Bone marrow (tissue), 2 donors: ENCODE results near the gene CAPG.

Experiments
- DNase-seq, 2 donors: peaks; one replicate each; lab custom pipeline; 2025; lab: John Stamatoyannopoulos, UW

The CAPG gene

GRCh38 chr2:85438201-85439024, 28.2 kb upstream of the CAPG start:
- DNase-seq: no peak

- DNase-seq: peak; percentile 75 to 84
Measured at GRCh38 chr2:85437488-85438200, 27.5 kb upstream of the CAPG start.

GRCh38 chr2:85436836-85437487, 26.8 kb upstream of the CAPG start:
- no peak for DNase-seq

- DNase-seq: no peak
Measured at GRCh38 chr2:85435981-85436835, 26.0 kb upstream of the CAPG start.

GRCh38 chr2:85435220-85435958, 25.2 kb upstream of the CAPG start:
- DNase-seq: no peak

GRCh38 chr2:85434696-85435095, 24.5 kb upstream of the CAPG start:
- peak in 1 of 2 donors; percentile 32 for DNase-seq

GRCh38 chr2:85433511-85434089, 23.4 kb upstream of the CAPG start:
- DNase-seq: no peak

- no peak for DNase-seq
Measured at GRCh38 chr2:85431570-85432205, 21.5 kb upstream of the CAPG start.

- no peak for DNase-seq
Measured at GRCh38 chr2:85430752-85431569, 20.8 kb upstream of the CAPG start.

- no peak for DNase-seq
Measured at GRCh38 chr2:85429924-85430289, 19.7 kb upstream of the CAPG start.

- no peak for DNase-seq
Measured at GRCh38 chr2:85429213-85429923, 19.2 kb upstream of the CAPG start.

- peak in 1 of 2 donors; percentile 13 for DNase-seq
Measured at GRCh38 chr2:85428343-85428881, 18.2 kb upstream of the CAPG start.

- no peak for DNase-seq
Measured at GRCh38 chr2:85427300-85427835, 17.2 kb upstream of the CAPG start.

- DNase-seq: no peak
Measured at GRCh38 chr2:85425588-85425987, 15.4 kb upstream of the CAPG start.

GRCh38 chr2:85423525-85423924, 13.4 kb upstream of the CAPG start:
- DNase-seq: no peak

GRCh38 chr2:85422072-85422457, 11.9 kb upstream of the CAPG start:
- no peak for DNase-seq

GRCh38 chr2:85421260-85422071, 11.3 kb upstream of the CAPG start:
- no peak for DNase-seq
